ENCODE data around the gene SESN1.

- TF ChIP-seq POLR2A (IDR thresholded peaks at IDR 0.05) = no peak
- TF ChIP-seq POLR2AphosphoS5 (IDR thresholded peaks at IDR 0.05; ENCODE audit: insufficient read depth in 1 of 2, low read depth in 1 of 2) = no peak
- TF ChIP-seq CTCF (IDR thresholded peaks at IDR 0.05) = no peak
Observed at GRCh38 chr6:109008054-109008453, 86.6 kb downstream of the SESN1 start.

Data from vagina (tissue), 2 donors.